Peyer's patch (tissue), 4 donors: ENCODE measurements around the gene IGFBP7.

Experiments
- POLR2A ChIP-seq, 2 donors: fragments of 450-650 bp; IDR thresholded peaks; one replicate each; pipeline ENCODE4 v1.5.1; 2017; ENCODE audit warnings: antibody characterized with exemption in 2 of 2, mild to moderate bottlenecking in 2 of 2, moderate library complexity in 2 of 2
- TF ChIP-seq, protein P1 (sequence below), 6 experiments: fragments of 450-650 bp in 4 of 6; fragments of 200-600 bp in 2 of 6; sonication (generic) in 1 of 6; IDR thresholded peaks; one replicate each; pipeline ENCODE4 v1.5.1; 2017 to 2019; ENCODE audit warnings: antibody characterized with exemption in 6 of 6, mild to moderate bottlenecking in 3 of 6, moderate library complexity in 1 of 6

GRCh38 chr4:57064811-57065711, 45.1 kb downstream of the IGFBP7 start:
- TF ChIP-seq, protein P1, sequence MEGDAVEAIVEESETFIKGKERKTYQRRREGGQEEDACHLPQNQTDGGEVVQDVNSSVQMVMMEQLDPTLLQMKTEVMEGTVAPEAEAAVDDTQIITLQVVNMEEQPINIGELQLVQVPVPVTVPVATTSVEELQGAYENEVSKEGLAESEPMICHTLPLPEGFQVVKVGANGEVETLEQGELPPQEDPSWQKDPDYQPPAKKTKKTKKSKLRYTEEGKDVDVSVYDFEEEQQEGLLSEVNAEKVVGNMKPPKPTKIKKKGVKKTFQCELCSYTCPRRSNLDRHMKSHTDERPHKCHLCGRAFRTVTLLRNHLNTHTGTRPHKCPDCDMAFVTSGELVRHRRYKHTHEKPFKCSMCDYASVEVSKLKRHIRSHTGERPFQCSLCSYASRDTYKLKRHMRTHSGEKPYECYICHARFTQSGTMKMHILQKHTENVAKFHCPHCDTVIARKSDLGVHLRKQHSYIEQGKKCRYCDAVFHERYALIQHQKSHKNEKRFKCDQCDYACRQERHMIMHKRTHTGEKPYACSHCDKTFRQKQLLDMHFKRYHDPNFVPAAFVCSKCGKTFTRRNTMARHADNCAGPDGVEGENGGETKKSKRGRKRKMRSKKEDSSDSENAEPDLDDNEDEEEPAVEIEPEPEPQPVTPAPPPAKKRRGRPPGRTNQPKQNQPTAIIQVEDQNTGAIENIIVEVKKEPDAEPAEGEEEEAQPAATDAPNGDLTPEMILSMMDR (IDR thresholded peaks at IDR 0.05), result no peak
- TF ChIP-seq POLR2A (IDR thresholded peaks at IDR 0.05), result no peak
